ENCODE measurements around the gene PTPRM.

The PTPRM gene

GRCh38 chr18:8330575-8330974 is 763.5 kb downstream of the PTPRM start:
- no peak overlapping the region for H3K4me3 ChIP-seq (ENCODE audit: low read depth, low read length)
- TF ChIP-seq, protein P1, sequence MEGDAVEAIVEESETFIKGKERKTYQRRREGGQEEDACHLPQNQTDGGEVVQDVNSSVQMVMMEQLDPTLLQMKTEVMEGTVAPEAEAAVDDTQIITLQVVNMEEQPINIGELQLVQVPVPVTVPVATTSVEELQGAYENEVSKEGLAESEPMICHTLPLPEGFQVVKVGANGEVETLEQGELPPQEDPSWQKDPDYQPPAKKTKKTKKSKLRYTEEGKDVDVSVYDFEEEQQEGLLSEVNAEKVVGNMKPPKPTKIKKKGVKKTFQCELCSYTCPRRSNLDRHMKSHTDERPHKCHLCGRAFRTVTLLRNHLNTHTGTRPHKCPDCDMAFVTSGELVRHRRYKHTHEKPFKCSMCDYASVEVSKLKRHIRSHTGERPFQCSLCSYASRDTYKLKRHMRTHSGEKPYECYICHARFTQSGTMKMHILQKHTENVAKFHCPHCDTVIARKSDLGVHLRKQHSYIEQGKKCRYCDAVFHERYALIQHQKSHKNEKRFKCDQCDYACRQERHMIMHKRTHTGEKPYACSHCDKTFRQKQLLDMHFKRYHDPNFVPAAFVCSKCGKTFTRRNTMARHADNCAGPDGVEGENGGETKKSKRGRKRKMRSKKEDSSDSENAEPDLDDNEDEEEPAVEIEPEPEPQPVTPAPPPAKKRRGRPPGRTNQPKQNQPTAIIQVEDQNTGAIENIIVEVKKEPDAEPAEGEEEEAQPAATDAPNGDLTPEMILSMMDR (IDR thresholded peaks at IDR 0.05; ENCODE audit: low read depth, low read length): no peak

GRCh38 chr18:8332286-8332685 is 765.2 kb downstream of the PTPRM start:
- TF ChIP-seq, protein P1 (IDR thresholded peaks at IDR 0.05; ENCODE audit: low read depth, low read length): no peak
- H3K4me3 ChIP-seq (ENCODE audit: low read depth, low read length): no peak overlapping the region

- TF ChIP-seq, protein P1 (IDR thresholded peaks at IDR 0.05; ENCODE audit: low read depth, low read length): no peak
- H3K4me3 ChIP-seq (ENCODE audit: low read depth, low read length): no peak overlapping the region
Measured at GRCh38 chr18:8333961-8334360, 766.8 kb downstream of the PTPRM start.

DNA sequence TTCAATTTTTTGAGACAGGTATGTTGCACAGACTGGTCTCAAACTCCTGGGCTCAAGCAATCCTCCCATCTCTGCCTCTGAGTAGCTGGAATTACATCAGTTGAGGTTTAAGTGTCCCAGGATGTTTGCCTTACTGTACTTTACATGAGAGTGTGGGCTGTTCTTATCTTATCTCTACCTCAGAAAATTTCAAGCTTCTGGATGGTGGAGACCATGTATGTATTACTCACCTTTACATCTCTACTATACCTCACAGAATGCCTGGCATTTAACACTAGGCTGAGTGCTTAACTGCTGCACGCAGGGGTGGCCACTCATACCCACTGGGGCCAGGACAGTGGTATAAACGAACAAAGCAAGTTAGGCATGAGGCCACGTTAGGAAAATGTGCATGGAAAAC is 770.1 kb downstream of the PTPRM start:
- H3K4me3 ChIP-seq (ENCODE audit: low read depth, low read length): no peak overlapping the region
- TF ChIP-seq, protein P1 (IDR thresholded peaks at IDR 0.05; ENCODE audit: low read depth, low read length): no peak

- H3K4me3 ChIP-seq (ENCODE audit: low read depth, low read length): no peak overlapping the region
- TF ChIP-seq, protein P1 (IDR thresholded peaks at IDR 0.05; ENCODE audit: low read depth, low read length): no peak
Measured at GRCh38 chr18:8339210-8339609, 772.1 kb downstream of the PTPRM start.

GRCh38 chr18:8339952-8340351 is 772.8 kb downstream of the PTPRM start:
- H3K4me3 ChIP-seq (ENCODE audit: low read depth, low read length): no peak overlapping the region
- TF ChIP-seq, protein P1 (IDR thresholded peaks at IDR 0.05; ENCODE audit: low read depth, low read length): no peak

GRCh38 chr18:8341481-8342230 is 774.5 kb downstream of the PTPRM start:
- H3K4me3 ChIP-seq (ENCODE audit: low read depth, low read length): no peak overlapping the region

More at GRCh38 chr18:8341481-8342230, 774.5 kb downstream of the PTPRM start:
- TF ChIP-seq, protein P1 (IDR thresholded peaks at IDR 0.05; ENCODE audit: low read depth, low read length): no peak

All from WI38 (cell line).